Endothelial cell of umbilical vein (primary cell): ENCODE data around the gene DNAJA4.

ENCODE experiments used
- EZH2 ChIP-seq: IDR thresholded peaks from 2 replicates; pipeline ENCODE4 v1.6.1; 2012; ENCODE audit warnings: borderline replicate concordance, low read depth, mild to moderate bottlenecking, moderate library complexity, low read length, inconsistent platforms; ENCODE audit not compliant: severe bottlenecking
- FOS ChIP-seq: IDR thresholded peaks from 2 replicates; pipeline ENCODE4 v1.6.1; 2011; ENCODE audit warnings: mild to moderate bottlenecking, low read length, moderate library complexity, borderline replicate concordance; ENCODE audit not compliant: insufficient read depth
- POLR2A ChIP-seq: IDR thresholded peaks from 2 replicates; pipeline ENCODE4 v1.6.1; 2012; ENCODE audit warnings: low read depth, mild to moderate bottlenecking, control low read depth, low read length
- POLR2AphosphoS5 ChIP-seq: IDR thresholded peaks from 2 replicates; pipeline ENCODE4 v1.6.1; 2012; ENCODE audit warnings: low read depth, mild to moderate bottlenecking, control low read depth, low read length, moderate library complexity; ENCODE audit not compliant: insufficient read depth
- TF ChIP-seq, protein P1 (sequence below), 2 donors: IDR thresholded peaks; 1 replicate in 1 of 2; 2 replicates in 1 of 2; pipeline ENCODE4 v1.5.1; 2011; ENCODE audit warnings: low read length in 2 of 2, mild to moderate bottlenecking in 2 of 2, moderate library complexity in 2 of 2, control low read depth in 1 of 2, inconsistent platforms in 1 of 2, low read depth in 1 of 2; ENCODE audit not compliant: insufficient read depth in 1 of 2; ENCODE audit errors: extremely low read depth in 1 of 2
- TF ChIP-seq, protein P2 (sequence below): IDR thresholded peaks from 2 replicates; pipeline ENCODE4 v1.6.1; 2011; ENCODE audit not compliant: insufficient read depth, insufficient read length

DNA sequence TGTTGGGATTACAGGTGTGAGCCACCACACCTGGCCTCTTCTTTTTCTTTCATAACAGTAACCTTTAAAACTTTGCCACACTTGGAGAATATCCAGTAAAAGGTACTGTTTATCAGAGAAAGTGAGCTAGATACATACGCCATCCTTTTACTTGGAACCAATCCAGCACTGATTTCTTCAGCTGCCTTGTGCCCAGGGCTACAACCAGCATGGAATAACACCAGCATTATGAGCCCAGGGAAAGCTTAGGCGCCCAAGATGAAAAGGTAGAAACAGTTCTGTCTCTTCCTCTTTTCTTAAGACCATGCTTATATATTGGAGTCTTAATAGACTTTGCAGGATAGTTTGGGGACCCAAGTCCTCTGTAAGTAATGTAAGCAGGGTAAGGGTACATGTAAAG, 26.7 kb downstream of the DNAJA4 start:
- TF ChIP-seq POLR2A (no peak), POLR2AphosphoS5 (no peak), FOS (no peak), EZH2 (no peak)
- TF ChIP-seq, protein P1, sequence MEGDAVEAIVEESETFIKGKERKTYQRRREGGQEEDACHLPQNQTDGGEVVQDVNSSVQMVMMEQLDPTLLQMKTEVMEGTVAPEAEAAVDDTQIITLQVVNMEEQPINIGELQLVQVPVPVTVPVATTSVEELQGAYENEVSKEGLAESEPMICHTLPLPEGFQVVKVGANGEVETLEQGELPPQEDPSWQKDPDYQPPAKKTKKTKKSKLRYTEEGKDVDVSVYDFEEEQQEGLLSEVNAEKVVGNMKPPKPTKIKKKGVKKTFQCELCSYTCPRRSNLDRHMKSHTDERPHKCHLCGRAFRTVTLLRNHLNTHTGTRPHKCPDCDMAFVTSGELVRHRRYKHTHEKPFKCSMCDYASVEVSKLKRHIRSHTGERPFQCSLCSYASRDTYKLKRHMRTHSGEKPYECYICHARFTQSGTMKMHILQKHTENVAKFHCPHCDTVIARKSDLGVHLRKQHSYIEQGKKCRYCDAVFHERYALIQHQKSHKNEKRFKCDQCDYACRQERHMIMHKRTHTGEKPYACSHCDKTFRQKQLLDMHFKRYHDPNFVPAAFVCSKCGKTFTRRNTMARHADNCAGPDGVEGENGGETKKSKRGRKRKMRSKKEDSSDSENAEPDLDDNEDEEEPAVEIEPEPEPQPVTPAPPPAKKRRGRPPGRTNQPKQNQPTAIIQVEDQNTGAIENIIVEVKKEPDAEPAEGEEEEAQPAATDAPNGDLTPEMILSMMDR (IDR thresholded peaks at IDR 0.05; ENCODE audit: extremely low read depth in 1 of 2, insufficient read depth in 1 of 2, low read depth in 1 of 2, low read length in 2 of 2), result no peak
- TF ChIP-seq, protein P2, sequence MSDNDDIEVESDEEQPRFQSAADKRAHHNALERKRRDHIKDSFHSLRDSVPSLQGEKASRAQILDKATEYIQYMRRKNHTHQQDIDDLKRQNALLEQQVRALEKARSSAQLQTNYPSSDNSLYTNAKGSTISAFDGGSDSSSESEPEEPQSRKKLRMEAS, result no peak
